Esophagus squamous epithelium (tissue), 4 donors: ENCODE results near the gene CEP295NL.

Experiments
- POLR2A ChIP-seq, 4 donors: fragments of 450-650 bp; IDR thresholded peaks; one replicate each; pipeline ENCODE4 v1.6.1; 2017; ENCODE audit warnings: antibody characterized with exemption in 4 of 4, mild to moderate bottlenecking in 4 of 4, moderate library complexity in 3 of 4
- TF ChIP-seq, protein P1 (sequence below), 6 experiments: fragments of 450-650 bp in 4 of 6; fragments of 200-600 bp in 2 of 6; sonication (generic) in 2 of 6; IDR thresholded peaks; one replicate each; pipeline ENCODE4 v1.5.1; 2016 to 2019; ENCODE audit warnings: antibody characterized with exemption in 6 of 6, mild to moderate bottlenecking in 4 of 6, moderate library complexity in 4 of 6

DNA sequence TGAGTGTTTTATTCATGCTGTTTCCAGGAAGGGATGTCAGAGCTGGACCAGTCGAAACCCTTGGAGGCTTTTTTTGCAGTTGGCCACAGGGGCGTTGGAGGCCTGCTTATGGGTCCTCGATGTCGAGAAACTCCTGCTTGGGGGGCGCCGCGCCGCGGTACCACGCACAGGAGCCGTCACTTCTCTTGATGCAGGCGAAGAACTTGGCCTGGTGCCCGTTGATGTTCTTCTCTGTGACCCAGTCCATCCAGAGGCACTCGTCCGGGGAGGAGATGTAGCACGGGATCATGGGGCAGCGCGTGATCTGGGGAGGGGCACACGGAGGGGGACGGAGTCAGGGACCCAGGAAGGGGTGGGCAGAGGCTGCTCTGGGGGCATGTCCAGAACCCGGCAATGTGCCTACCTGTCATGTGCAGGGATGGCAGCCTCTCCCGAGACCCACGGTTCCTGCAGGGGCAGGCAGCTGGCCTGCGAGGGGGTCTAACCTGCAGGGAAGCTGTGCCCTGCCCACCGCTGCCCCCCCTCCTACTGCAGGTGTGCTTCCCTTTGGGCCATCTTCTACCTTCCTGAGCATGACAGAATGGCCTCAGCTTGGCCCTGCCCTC lies 47.3 kb downstream of the CEP295NL start:
- TF ChIP-seq, protein P1, sequence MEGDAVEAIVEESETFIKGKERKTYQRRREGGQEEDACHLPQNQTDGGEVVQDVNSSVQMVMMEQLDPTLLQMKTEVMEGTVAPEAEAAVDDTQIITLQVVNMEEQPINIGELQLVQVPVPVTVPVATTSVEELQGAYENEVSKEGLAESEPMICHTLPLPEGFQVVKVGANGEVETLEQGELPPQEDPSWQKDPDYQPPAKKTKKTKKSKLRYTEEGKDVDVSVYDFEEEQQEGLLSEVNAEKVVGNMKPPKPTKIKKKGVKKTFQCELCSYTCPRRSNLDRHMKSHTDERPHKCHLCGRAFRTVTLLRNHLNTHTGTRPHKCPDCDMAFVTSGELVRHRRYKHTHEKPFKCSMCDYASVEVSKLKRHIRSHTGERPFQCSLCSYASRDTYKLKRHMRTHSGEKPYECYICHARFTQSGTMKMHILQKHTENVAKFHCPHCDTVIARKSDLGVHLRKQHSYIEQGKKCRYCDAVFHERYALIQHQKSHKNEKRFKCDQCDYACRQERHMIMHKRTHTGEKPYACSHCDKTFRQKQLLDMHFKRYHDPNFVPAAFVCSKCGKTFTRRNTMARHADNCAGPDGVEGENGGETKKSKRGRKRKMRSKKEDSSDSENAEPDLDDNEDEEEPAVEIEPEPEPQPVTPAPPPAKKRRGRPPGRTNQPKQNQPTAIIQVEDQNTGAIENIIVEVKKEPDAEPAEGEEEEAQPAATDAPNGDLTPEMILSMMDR (IDR thresholded peaks at IDR 0.05) = no peak
- TF ChIP-seq POLR2A (IDR thresholded peaks at IDR 0.05) = no peak
